SK-N-DZ (cell line): Measurements from ENCODE around the gene ZNF837. TPM values are rescaled to one million over a fixed set of nuclear protein-coding genes. Genes with fewer than 3 reads are reported as not detected.
A peak's percentile ranks its signal among the peaks of the same experiment; 100 is the strongest.
"Not testable (repeated sequence)": the region's sequence is repeated elsewhere in the genome, so short reads cannot be mapped to it uniquely, and the experiment has no call there.

Source experiments
- DNase-seq: peaks from one replicate; pipeline ENCODE4 v3.0.0-alpha.2; 2015; ENCODE audit warnings: low spot score
- polyA plus RNA-seq, 2 experiments: library from polyadenylated mRNA; depleted of rRNA; stranded (reverse); fragments of >200 nt; gene quantifications; 2 replicates each; pipeline ENCODE4 v1.2.3, GENCODE V29; 2014

ZNF837 gene
- 2.4 and 4.2 TPM in 2 replicates for polyA plus RNA-seq (2014; cell fraction: cytosol; rRNA removed)
- 1.7 and 5.6 TPM in 2 replicates for polyA plus RNA-seq (2014; cell fraction: nucleus; rRNA removed)

DNA sequence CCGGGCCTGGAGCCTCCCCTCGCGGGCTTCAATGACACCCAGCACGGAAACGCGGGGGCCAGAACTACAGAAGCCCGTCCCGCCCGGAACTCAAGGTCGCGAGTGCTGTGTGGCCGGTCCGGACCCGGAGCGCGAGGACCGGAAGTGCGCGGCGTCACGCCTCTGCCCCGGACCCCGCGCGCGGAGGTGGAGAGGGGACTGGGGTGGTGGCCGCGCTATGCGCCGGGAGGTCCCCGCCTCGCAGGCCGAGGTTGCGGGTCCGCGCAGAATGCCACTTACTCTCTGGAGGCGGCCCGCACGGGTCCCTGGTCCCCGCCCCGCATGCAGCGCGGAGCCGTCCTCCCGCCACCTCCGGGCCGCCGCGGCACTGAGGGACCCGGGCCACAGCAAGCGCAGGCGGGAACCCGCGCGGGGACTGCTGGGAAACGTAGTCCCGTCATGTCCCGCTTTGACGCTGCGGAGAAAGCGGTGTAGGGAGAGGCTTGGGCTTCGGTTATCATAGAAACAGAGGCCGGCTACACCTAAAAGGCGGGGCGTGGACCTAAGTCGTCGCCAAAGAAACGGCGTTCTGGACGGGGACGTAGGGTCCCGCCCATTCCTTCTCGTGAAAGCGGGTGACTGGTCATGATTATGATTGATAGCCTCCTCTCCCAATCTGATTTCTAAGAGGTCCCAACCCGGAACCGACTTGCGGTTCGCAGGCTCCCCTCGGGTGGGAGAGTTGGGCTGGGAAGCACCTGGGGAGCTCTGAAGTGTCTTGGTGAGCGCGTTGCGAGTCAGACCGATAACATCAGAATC lies at the start of gene ZNF837:
Gene ZNF837, minus strand, starts transcription at position 369 of the 798 bp plus-strand sequence. CDS start 11,698 bp downstream, outside the sequence.
- peak; percentile 99 for DNase-seq

GRCh38 chr19:58429745-58430144 lies 48.9 kb upstream of the ZNF837 start:
- no peak for DNase-seq

- DNase-seq: no peak
Measured at GRCh38 chr19:58428617-58429016, 47.8 kb upstream of the ZNF837 start.

- no peak for DNase-seq
Measured at GRCh38 chr19:58417071-58417470, 36.2 kb upstream of the ZNF837 start.

- DNase-seq: no peak
Measured at GRCh38 chr19:58416604-58417003, 35.8 kb upstream of the ZNF837 start.

- no peak for DNase-seq
Measured at GRCh38 chr19:58409010-58409790, 28.4 kb upstream of the ZNF837 start.

- DNase-seq: peak; percentile 89
Measured at GRCh38 chr19:58408152-58409009, 27.6 kb upstream of the ZNF837 start, which contains the start of gene ZNF584. Gene ZNF584 (plus strand): TSS chr19:58408649. CDS start chr19:58409148, 499 bp downstream.

GRCh38 chr19:58407658-58408151 lies 26.9 kb upstream of the ZNF837 start:
- no peak for DNase-seq

DNA sequence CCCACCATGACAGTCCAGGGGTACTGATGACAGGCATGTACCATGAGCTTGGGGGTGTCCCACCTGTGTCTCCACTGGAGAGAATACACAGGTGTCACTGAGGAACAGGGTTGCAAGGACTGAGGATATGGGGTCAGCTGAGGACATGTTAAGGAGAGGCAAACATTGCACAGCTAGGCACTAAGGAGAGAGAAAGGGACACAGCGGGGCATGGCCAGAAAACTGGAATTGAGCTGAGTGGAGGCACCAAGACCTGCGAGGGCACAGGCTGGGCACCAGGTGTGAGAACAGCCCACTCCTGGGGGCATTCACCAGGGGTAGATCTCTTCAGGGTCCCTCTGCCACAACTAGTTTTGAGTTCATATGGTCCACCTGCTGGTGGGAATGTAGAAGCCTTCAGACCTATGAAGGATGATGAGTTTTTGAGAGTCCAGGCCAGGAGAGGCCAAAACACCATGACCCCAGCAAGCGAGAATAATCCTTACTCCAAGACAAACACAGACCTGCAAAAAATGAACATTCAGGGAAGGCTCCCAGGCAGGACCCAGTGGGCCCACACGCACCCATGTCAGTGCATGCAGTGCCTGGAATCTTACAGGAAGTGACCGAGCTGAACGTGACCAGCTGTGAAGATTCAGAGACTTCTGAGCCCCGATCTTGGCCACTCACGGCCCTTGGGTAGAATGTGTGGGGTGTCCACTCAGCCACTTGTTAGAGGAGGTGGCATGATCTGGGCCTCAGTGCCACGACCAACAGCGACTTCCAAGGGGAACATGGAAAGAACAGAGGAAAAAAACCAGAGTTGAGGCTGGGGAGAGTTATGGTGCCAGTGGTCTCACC lies 26.2 kb upstream of the ZNF837 start:
- no peak for DNase-seq

DNA sequence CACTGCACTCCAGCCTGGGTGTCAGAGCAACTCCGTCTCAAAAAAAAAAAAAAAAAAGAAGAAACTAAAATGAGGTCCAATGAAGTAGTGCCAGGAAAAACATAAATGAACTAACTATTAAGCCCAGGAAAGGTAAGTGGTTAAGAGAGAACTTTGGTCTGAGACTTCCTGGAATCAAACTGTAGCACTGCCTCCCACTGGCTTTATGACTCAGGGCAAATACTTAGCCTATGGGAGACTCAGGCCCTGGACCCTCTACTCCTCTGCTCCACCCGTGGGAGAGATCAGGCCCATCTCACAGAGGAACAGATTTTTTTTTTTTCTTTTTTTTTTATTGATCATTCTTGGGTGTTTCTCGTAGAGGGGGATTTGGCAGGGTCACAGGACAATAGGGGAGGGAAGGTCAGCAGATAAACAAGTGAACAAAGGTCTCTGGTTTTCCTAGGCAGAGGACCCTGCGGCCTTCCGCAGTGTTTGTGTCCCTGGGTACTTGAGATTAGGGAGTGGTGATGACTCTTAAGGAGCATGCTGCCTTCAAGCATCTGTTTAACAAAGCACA lies 23.2 kb upstream of the ZNF837 start:
- DNase-seq: not testable (repeated sequence)

DNA sequence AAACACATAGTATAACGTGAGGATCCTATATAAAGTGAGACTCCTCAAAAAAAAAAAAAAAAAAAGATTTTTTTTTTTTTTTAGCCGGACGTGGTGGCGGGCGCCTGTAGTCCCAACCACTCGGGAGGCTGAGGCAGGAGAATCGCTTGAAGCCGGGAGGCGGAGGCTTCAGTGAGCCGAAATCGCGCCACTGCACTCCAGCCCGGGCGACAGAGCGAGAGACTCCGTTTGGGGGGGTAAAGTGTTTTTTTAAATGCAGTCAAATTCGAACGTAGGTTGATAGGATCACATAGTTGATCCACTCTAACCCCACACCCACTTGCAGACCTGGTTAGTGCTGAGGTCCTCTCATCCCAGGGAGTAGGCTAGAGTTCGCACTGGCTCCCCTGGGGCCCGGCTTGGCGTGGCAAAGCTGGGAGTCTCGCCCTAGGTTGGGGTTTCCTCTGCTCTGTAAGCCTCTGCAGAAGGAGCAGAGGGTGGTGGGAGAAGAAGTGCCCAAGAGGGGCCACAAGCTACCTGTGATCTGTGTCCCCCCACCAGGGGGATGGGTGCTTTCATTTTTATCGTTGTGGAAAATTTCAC lies 21.1 kb upstream of the ZNF837 start:
- DNase-seq: no peak

- peak; percentile 97 for DNase-seq
Measured at GRCh38 chr19:58400916-58401839, 20.3 kb upstream of the ZNF837 start.

GRCh38 chr19:58400316-58400915 lies 19.6 kb upstream of the ZNF837 start:
- DNase-seq: no peak

DNA sequence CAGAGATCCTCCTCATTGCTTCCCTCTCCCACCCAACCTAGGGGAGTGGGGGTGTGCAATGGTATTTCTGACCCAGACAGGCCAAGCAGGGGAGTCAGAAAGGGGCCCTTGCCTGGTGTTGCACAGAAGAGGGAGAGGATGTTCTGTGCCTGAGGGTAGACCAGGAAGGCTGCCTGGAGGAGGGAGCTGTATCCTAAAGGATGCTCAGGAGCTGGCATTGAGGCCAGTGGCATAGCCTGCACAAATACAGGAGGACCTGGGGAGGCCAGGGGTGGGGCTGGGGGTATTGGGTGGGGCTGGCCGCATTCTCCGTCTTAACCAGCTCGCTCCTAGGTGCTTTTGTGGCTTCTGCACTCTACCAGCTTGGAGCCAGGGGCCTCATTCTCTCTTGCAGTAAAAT lies 19.1 kb upstream of the ZNF837 start:
- no peak for DNase-seq

DNA sequence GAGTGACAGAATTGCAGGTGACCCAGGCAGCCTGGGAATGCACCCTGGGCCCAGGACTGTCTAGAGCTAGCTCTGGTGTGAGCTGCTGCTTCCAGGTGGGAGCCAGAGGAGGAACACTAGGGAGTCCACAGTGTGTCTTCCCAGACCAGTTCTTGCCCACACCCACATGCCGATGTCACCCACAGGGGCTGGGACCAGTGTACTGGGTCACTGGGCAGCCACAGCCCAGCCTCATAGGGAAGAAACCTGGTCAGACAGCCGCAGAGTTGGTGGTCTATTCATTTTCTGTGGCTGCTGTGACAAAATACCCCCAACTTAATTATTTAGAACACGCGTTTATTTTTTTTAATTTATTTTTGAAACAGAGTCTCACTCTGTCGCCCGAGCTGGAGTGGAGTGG lies 17.7 kb upstream of the ZNF837 start:
- no peak for DNase-seq

DNA sequence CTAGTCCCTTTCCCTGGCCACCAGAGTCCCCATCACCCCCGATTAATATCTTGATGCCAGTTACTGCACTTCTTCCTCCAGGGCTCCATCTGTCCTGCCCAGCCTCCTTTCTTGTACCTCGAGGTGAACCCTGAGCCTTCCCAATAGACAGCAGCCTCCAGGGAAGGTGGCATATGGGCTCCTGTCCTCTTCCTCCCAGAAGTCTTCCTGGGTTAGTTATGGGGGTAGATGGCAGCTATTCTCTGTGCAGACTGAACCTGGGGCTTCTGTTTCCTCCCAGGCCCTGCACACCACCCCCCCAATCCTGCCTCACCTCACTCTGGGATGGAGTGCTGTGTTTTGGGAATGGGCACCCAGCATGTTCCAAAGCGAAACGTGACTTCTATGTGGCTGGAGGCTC lies 17.3 kb upstream of the ZNF837 start:
- no peak for DNase-seq

GRCh38 chr19:58397533-58398037 lies 16.8 kb upstream of the ZNF837 start:
- DNase-seq: no peak
